ENCODE data around the gene SIX1.

The SIX1 gene

DNA sequence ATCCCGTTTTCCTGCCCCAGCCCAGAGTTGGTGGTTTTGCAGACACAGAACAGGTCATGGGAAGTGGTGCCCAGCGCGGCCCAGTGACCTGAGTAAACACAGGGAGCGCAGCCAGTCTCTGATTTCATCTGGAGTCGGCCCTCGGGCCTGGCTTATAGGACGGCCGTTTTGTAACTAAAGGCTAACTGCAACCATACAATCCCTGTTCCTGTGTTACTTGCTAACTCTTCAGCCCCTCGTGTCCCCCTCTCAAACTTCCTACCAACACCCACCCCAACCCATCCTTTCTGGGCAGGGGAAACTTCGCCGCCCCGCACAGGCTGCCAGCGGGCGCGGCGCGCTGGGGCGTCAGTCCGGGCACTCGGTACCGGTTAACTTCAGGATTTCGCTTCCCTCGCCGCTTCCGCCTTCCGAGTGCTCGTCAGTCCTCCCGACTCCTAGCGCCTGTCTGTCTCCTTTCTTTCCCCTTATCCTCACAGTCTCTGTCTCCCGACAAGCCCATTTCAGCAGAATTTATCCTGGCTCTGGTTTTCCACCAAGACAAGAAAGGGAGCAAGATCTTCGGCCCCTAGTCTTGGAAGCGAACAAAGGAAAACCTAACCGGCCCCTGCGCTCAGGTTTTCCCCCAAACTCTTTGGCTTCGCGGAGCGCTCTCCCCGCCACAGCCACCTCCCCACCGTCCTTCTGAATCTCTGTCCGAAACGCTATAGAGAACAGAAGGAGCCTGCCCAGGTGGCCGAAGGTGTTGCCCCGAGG, 2.0 kb downstream of the SIX1 start:
- H3K4me3 ChIP-seq (replicated peaks in 1 of 2; ENCODE audit: low read depth in 2 of 2, low read length in 2 of 2): peak overlapping the region; percentile 16 to 62
- TF ChIP-seq CTCF (IDR thresholded peaks at IDR 0.05; ENCODE audit: low read depth, low read length): no peak
- peak in 1 of 2 donors; percentile 63 for DNase-seq (ENCODE audit: low read depth in 2 of 2)

DNA sequence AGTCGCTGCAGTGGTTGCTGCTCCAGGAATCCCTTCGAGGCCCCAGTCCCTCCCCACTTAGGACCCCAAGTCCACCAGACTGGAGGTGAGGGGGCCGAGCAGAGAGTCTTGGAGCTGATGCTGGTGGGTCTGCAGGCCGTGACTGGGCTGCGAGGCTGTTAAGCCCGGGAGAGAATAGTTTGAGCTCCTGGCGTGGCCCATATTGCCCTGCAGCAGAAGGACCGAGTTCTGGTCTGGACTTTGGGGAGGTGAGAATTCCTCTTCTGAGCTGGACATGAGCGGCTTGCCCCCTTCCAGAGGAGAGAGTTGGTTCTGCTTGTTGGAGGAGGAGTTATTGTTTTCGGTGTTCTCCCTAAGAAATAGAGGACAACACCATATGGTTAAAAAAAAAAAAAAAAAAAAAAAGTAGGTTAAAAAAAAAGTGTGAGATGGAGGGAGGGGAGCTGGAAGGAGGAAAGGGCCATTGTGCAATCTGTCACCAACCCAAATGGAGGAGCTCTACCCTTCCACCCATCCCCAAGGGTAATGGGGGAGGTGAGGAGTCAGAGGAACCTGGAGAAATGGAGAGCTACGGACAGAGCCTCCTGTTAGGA, 3.0 kb downstream of the SIX1 start:
- no peak for TF ChIP-seq CTCF (IDR thresholded peaks at IDR 0.05; ENCODE audit: low read depth, low read length)
- H3K4me3 ChIP-seq (replicated peaks in 1 of 2; ENCODE audit: low read depth in 2 of 2, low read length in 2 of 2): no peak overlapping the region
- DNase-seq (ENCODE audit: low read depth in 2 of 2): peak in 1 of 2 donors; percentile 19

GRCh38 chr14:60645126-60645741, 4.0 kb downstream of the SIX1 start:
- H3K4me3 ChIP-seq (replicated peaks in 1 of 2; ENCODE audit: low read depth in 2 of 2, low read length in 2 of 2): no peak overlapping the region
- no peak for DNase-seq (ENCODE audit: low read depth in 2 of 2)
- TF ChIP-seq CTCF (IDR thresholded peaks at IDR 0.05; ENCODE audit: low read depth, low read length): no peak

DNA sequence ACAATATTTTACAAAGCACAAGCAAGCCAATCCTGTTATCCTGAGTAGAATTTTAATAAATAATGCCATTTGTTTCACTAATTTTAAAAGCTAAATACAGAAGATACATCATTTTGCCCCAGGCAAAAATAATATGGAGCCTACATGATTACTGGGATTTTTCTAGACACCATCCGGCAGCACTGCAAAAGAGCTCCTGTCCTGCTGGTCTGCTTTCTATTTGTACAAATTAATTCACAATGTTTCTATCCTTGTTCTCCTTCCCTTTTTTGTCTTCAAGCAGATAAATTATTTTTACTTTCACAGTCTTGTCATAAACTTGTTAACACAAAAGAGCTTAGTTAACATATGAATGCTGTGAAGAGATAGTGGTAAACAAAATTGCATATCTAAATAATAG, 4.6 kb downstream of the SIX1 start:
- TF ChIP-seq CTCF (IDR thresholded peaks at IDR 0.05; ENCODE audit: low read depth, low read length): no peak
- no peak for DNase-seq (ENCODE audit: low read depth in 2 of 2)
- no peak overlapping the region for H3K4me3 ChIP-seq (replicated peaks in 1 of 2; ENCODE audit: low read depth in 2 of 2, low read length in 2 of 2)

GRCh38 chr14:60643463-60644314, 5.6 kb downstream of the SIX1 start:
- TF ChIP-seq CTCF (IDR thresholded peaks at IDR 0.05; ENCODE audit: low read depth, low read length): no peak
- DNase-seq (ENCODE audit: low read depth in 2 of 2): no peak
- no peak overlapping the region for H3K4me3 ChIP-seq (replicated peaks in 1 of 2; ENCODE audit: low read depth in 2 of 2, low read length in 2 of 2)

DNA sequence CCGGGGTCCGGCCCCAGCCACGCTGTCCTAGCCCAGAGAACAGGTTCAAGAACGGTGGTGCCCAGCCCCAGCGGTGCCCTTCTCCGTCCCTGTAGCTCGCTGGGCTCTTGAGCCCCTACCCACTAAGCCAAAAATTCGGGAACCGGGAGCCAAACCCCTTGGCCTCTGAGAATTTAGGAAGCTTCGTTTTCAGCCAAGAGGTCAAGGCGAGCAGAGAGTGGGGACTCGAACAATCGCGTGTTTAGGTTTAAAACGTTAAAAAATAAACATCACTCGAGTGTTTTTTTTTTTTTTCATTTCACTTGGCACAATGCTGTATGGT, 6.2 kb downstream of the SIX1 start:
- H3K4me3 ChIP-seq (replicated peaks in 1 of 2; ENCODE audit: low read depth in 2 of 2, low read length in 2 of 2): no peak overlapping the region
- no peak for TF ChIP-seq CTCF (IDR thresholded peaks at IDR 0.05; ENCODE audit: low read depth, low read length)
- no peak for DNase-seq (ENCODE audit: low read depth in 2 of 2)

Data from cardiac fibroblast (primary cell).